Fibroblast of lung (primary cell): Measurements from ENCODE around the gene ALDH3A1.

Source experiments
- EZH2 ChIP-seq: IDR thresholded peaks from 2 replicates; pipeline ENCODE4 v1.5.1; 2012; ENCODE audit warnings: low read length, control low read depth, mild to moderate bottlenecking; ENCODE audit errors: missing control alignments
- TF ChIP-seq, protein P1 (sequence below), 2 donors: IDR thresholded peaks in 1 of 2; conservative IDR thresholded peaks in 1 of 2; 1 replicate in 1 of 2; 2 replicates in 1 of 2; pipeline ENCODE4 v1.5.1; 2011 to 2012; ENCODE audit warnings: low read length in 2 of 2, control low read depth in 1 of 2, inconsistent platforms in 1 of 2, low read depth in 1 of 2, mild to moderate bottlenecking in 1 of 2

DNA sequence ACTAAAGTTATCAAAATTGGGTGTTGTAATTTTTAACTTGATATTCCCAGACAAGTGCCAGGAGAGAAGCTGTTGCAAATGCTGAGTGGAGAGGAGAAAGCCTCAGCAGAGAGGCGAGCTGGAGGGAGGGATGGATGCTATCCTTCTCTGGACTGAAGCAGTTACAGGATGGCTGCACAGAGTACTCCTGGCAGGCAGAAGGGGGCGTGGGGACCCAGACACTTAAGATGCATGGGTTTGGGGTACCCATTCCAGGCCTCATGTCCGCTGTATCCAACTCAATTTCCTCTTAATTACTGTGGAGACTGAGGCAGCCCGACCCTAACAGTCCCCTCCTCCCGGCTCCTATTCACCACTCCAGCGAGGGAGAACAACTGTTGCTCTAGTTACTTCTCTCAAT, 25.4 kb upstream of the ALDH3A1 start:
- TF ChIP-seq, protein P1, sequence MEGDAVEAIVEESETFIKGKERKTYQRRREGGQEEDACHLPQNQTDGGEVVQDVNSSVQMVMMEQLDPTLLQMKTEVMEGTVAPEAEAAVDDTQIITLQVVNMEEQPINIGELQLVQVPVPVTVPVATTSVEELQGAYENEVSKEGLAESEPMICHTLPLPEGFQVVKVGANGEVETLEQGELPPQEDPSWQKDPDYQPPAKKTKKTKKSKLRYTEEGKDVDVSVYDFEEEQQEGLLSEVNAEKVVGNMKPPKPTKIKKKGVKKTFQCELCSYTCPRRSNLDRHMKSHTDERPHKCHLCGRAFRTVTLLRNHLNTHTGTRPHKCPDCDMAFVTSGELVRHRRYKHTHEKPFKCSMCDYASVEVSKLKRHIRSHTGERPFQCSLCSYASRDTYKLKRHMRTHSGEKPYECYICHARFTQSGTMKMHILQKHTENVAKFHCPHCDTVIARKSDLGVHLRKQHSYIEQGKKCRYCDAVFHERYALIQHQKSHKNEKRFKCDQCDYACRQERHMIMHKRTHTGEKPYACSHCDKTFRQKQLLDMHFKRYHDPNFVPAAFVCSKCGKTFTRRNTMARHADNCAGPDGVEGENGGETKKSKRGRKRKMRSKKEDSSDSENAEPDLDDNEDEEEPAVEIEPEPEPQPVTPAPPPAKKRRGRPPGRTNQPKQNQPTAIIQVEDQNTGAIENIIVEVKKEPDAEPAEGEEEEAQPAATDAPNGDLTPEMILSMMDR (conservative IDR thresholded peaks at IDR 0.05 in 1 of 2, IDR thresholded peaks at IDR 0.05 in 1 of 2; ENCODE audit: low read depth in 1 of 2, low read length in 2 of 2): no peak
- no peak for TF ChIP-seq EZH2
